ENCODE results near the gene ADCY3.

DNA sequence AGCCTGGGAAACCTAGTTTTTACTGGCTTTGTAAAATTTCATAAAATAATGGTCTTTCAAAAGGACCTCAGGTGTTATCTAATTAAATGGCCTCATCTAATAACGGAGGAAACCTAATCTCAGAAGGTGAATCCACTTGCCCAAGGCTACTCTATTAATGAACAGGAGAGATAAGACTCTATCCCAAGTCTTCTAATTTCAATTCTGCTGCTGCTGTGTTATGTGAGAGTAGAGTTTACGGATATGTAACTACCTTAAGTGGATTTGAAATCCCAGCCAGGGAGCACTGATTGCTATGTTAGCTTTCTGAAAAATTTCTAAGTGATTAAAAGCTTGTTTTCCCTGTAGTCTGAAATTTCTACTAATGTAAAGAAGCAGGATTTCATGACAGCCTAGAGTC is 17.2 kb upstream of the ADCY3 start:
- TF ChIP-seq, protein P1, sequence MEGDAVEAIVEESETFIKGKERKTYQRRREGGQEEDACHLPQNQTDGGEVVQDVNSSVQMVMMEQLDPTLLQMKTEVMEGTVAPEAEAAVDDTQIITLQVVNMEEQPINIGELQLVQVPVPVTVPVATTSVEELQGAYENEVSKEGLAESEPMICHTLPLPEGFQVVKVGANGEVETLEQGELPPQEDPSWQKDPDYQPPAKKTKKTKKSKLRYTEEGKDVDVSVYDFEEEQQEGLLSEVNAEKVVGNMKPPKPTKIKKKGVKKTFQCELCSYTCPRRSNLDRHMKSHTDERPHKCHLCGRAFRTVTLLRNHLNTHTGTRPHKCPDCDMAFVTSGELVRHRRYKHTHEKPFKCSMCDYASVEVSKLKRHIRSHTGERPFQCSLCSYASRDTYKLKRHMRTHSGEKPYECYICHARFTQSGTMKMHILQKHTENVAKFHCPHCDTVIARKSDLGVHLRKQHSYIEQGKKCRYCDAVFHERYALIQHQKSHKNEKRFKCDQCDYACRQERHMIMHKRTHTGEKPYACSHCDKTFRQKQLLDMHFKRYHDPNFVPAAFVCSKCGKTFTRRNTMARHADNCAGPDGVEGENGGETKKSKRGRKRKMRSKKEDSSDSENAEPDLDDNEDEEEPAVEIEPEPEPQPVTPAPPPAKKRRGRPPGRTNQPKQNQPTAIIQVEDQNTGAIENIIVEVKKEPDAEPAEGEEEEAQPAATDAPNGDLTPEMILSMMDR (IDR thresholded peaks at IDR 0.05), result no peak
- no peak for TF ChIP-seq POLR2A (IDR thresholded peaks at IDR 0.05)
